Thymus (tissue), 11 donors: ENCODE data around the gene CACNG4. TPM values are rescaled to one million over a fixed set of nuclear protein-coding genes. Genes with fewer than 3 reads are reported as not detected.

Source experiments
- DNase-seq, 9 donors: peaks; one replicate each; pipeline ENCODE4 v3.0.0-alpha.2; 2013; ENCODE audit warnings: low spot score in 9 of 9, low read depth in 6 of 9, missing footprints in 1 of 9
- H3K27ac ChIP-seq, 2 donors: one replicate each; pipeline ENCODE4 v1.5.1; 2013; ENCODE audit warnings: control low read depth in 1 of 2, low read depth in 1 of 2, low read length in 1 of 2, mild to moderate bottlenecking in 1 of 2, moderate library complexity in 1 of 2
- H3K27me3 ChIP-seq, 2 donors: one replicate each; pipeline ENCODE4 v1.5.1; 2013; ENCODE audit warnings: low read length in 1 of 2; ENCODE audit not compliant: control insufficient read depth in 2 of 2, insufficient read depth in 1 of 2
- H3K36me3 ChIP-seq, 2 donors: one replicate each; pipeline ENCODE4 v1.5.1; 2013; ENCODE audit warnings: low read length in 1 of 2, mild to moderate bottlenecking in 1 of 2, moderate library complexity in 1 of 2; ENCODE audit not compliant: control insufficient read depth in 2 of 2, insufficient read depth in 2 of 2
- H3K4me1 ChIP-seq, 2 donors: one replicate each; pipeline ENCODE4 v1.5.1; 2013; ENCODE audit warnings: low read length in 2 of 2; ENCODE audit not compliant: control insufficient read depth in 2 of 2, insufficient read depth in 2 of 2
- H3K4me3 ChIP-seq, 2 donors: one replicate each; pipeline ENCODE4 v1.5.1; 2013; ENCODE audit warnings: low read length in 2 of 2, control low read depth in 1 of 2, mild to moderate bottlenecking in 1 of 2
- H3K9me3 ChIP-seq, 2 donors: one replicate each; pipeline ENCODE4 v1.5.1; 2013; ENCODE audit warnings: low read length in 1 of 2, mild to moderate bottlenecking in 1 of 2; ENCODE audit not compliant: control insufficient read depth in 2 of 2, insufficient read depth in 1 of 2
- WGBS: extraction: QIAGEN DNeasy Blood & Tissue Kit; methylation state at CpG from one replicate; pipeline ENCODE4 v1.1.7; 2013; 5-methylcytosine and 5-hydroxymethylcytosine counted together
- polyA plus RNA-seq: library from polyadenylated mRNA; stranded (reverse); fragments of 200-250 nt; gene quantifications from one replicate; pipeline ENCODE4 v1.2.3, GENCODE V29; 2013
- total RNA-seq: library from RNA; stranded (reverse); fragments of 120-200 nt; gene quantifications from one replicate; pipeline ENCODE4 v1.2.4, GENCODE V29; 2013
- donor health status: healthy.

The CACNG4 gene
- total and polyA plus RNA-seq, 2 donors, result 0.07 to 0.09 TPM

- WGBS, result 96% methylated on average over 12 of the region's 12 CpGs
- DNase-seq, result no peak
- H3K27me3 ChIP-seq, result no peaks in the 10 kb centered on the region
Observed at GRCh38 chr17:67043283-67043682, 78.8 kb downstream of the CACNG4 start.

GRCh38 chr17:67044016-67044772 lies 79.7 kb downstream of the CACNG4 start, which contains the start of gene CACNG1:
Gene CACNG1 (plus strand): TSS chr17:67044554. CDS start chr17:67044661, 107 bp downstream.
- DNase-seq, result no peak
- no peaks in the 10 kb centered on the region for H3K36me3 ChIP-seq
- H3K4me1 ChIP-seq, result no peaks in the 10 kb centered on the region
- no peaks in the 10 kb centered on the region for H3K27me3 ChIP-seq
- H3K4me3 ChIP-seq, result no peak within 1 kb of the TSS
- peaks cover 0 to 5% of the 10 kb centered on the region in 2 donors for H3K9me3 ChIP-seq
- 93% methylated on average over 32 of the region's 32 CpGs for WGBS
- no peak within 1 kb of the TSS for H3K27ac ChIP-seq

More at GRCh38 chr17:67043283-67043682, 78.8 kb downstream of the CACNG4 start:
- H3K4me3 ChIP-seq, result no peak overlapping the region
- H3K4me1 ChIP-seq, result no peaks in the 10 kb centered on the region
- no peak overlapping the region for H3K27ac ChIP-seq
- no peaks in the 10 kb centered on the region for H3K36me3 ChIP-seq
- peaks cover 0 to 5% of the 10 kb centered on the region in 2 donors for H3K9me3 ChIP-seq

GRCh38 chr17:67044940-67045339 lies 80.4 kb downstream of the CACNG4 start:
- no peak overlapping the region for H3K4me3 ChIP-seq
- no peak for DNase-seq
- no peak overlapping the region for H3K27ac ChIP-seq
- no peaks in the 10 kb centered on the region for H3K4me1 ChIP-seq
- 95% methylated on average over 5 of the region's 5 CpGs for WGBS
- H3K36me3 ChIP-seq, result no peaks in the 10 kb centered on the region
- H3K9me3 ChIP-seq, result peaks cover 0 to 5% of the 10 kb centered on the region in 2 donors
- H3K27me3 ChIP-seq, result no peaks in the 10 kb centered on the region

- no peak for DNase-seq
- no peaks in the 10 kb centered on the region for H3K27me3 ChIP-seq
- H3K36me3 ChIP-seq, result no peaks in the 10 kb centered on the region
- H3K4me3 ChIP-seq, result no peak overlapping the region
- 93% methylated on average over 4 of the region's 4 CpGs for WGBS
- H3K4me1 ChIP-seq, result no peaks in the 10 kb centered on the region
- peaks cover 0 to 5% of the 10 kb centered on the region in 2 donors for H3K9me3 ChIP-seq
- no peak overlapping the region for H3K27ac ChIP-seq
Observed at GRCh38 chr17:67046398-67046797, 81.9 kb downstream of the CACNG4 start.

- Histone ChIP-seq H3K9me3 (peaks cover 0 to 5% of the 10 kb centered on the region in 2 donors), H3K36me3 (no peaks in the 10 kb centered on the region), H3K27ac (no peak overlapping the region), H3K27me3 (no peaks in the 10 kb centered on the region), H3K4me3 (no peak overlapping the region), H3K4me1 (no peaks in the 10 kb centered on the region)
- WGBS, result 88% methylated on average over 1 of the region's 1 CpG
- DNase-seq, result no peak
Observed at GRCh38 chr17:67047382-67047781, 82.9 kb downstream of the CACNG4 start.

- Histone ChIP-seq H3K9me3 (peaks cover 0 to 5% of the 10 kb centered on the region in 2 donors), H3K27me3 (no peaks in the 10 kb centered on the region), H3K27ac (no peak overlapping the region), H3K4me1 (no peaks in the 10 kb centered on the region), H3K4me3 (no peak overlapping the region), H3K36me3 (no peaks in the 10 kb centered on the region)
- WGBS, result 88% methylated on average over 5 of the region's 5 CpGs
- DNase-seq, result no peak
Observed at GRCh38 chr17:67049025-67049739, 84.7 kb downstream of the CACNG4 start.

- 98% methylated on average over 1 of the region's 1 CpG for WGBS
- no peak for DNase-seq
- Histone ChIP-seq H3K4me1 (no peaks in the 10 kb centered on the region), H3K36me3 (no peaks in the 10 kb centered on the region), H3K27ac (no peak overlapping the region), H3K27me3 (no peaks in the 10 kb centered on the region), H3K9me3 (peaks cover 0 to 5% of the 10 kb centered on the region in 2 donors), H3K4me3 (no peak overlapping the region)
Observed at GRCh38 chr17:67050066-67050465, 85.6 kb downstream of the CACNG4 start.

- Histone ChIP-seq H3K4me3 (no peak overlapping the region), H3K36me3 (no peaks in the 10 kb centered on the region), H3K27ac (no peak overlapping the region), H3K4me1 (no peaks in the 10 kb centered on the region), H3K27me3 (no peaks in the 10 kb centered on the region), H3K9me3 (peaks cover 0 to 5% of the 10 kb centered on the region in 2 donors)
- no peak for DNase-seq
- 95% methylated on average over 6 of the region's 6 CpGs for WGBS
Observed at GRCh38 chr17:67050471-67051154, 86.1 kb downstream of the CACNG4 start.

GRCh38 chr17:67051155-67051538 lies 86.6 kb downstream of the CACNG4 start:
- Histone ChIP-seq H3K36me3 (no peaks in the 10 kb centered on the region), H3K9me3 (peaks cover 0 to 5% of the 10 kb centered on the region in 2 donors), H3K27me3 (no peaks in the 10 kb centered on the region), H3K27ac (no peak overlapping the region), H3K4me3 (no peak overlapping the region), H3K4me1 (no peaks in the 10 kb centered on the region)
- DNase-seq, result no peak
- WGBS, result 88% methylated on average over 4 of the region's 4 CpGs
